Endodermal cell (in vitro differentiated cells): Measurements from ENCODE around the gene ANAPC5. TPM values are rescaled to one million over a fixed set of nuclear protein-coding genes. Genes with fewer than 3 reads are reported as not detected.

Experiments used
- DNase-seq: peaks from one replicate; pipeline ENCODE4 v3.0.0-alpha.2; 2017
- H3K27ac ChIP-seq: 2 replicates; pipeline ENCODE4 v1.5.1; 2013; ENCODE audit warnings: mild to moderate bottlenecking, low read depth, low read length, moderate library complexity
- H3K27me3 ChIP-seq: 2 replicates; pipeline ENCODE4 v1.6.1; 2013; ENCODE audit warnings: mild to moderate bottlenecking, low read length, moderate library complexity; ENCODE audit not compliant: insufficient read depth, control insufficient read depth, poor library complexity, severe bottlenecking
- H3K36me3 ChIP-seq: 2 replicates; pipeline ENCODE4 v1.7.0; 2013; ENCODE audit warnings: mild to moderate bottlenecking, low read length, moderate library complexity; ENCODE audit not compliant: control insufficient read depth, insufficient read depth
- H3K4me1 ChIP-seq: one replicate; pipeline ENCODE4 v1.7.0; 2013; ENCODE audit warnings: low read length; ENCODE audit not compliant: control insufficient read depth, insufficient read depth
- H3K4me3 ChIP-seq: 2 replicates; pipeline ENCODE4 v1.5.1; 2013; ENCODE audit warnings: mild to moderate bottlenecking, low read length, moderate library complexity
- H3K9ac ChIP-seq: 2 replicates; pipeline ENCODE4 v1.6.1; 2013; ENCODE audit warnings: mild to moderate bottlenecking, low read length, moderate library complexity; ENCODE audit not compliant: poor library complexity, severe bottlenecking; ENCODE audit errors: extremely low read depth
- H3K9me3 ChIP-seq: 2 replicates; pipeline ENCODE4 v1.6.1; 2013; ENCODE audit warnings: mild to moderate bottlenecking, low read length, moderate library complexity; ENCODE audit not compliant: control insufficient read depth
- H3K27ac Mint-ChIP-seq: 2 replicates; pipeline ENCODE4 v1.8.0; 2020; ENCODE audit warnings: mixed read lengths
- H3K27me3 Mint-ChIP-seq: 2 replicates; pipeline ENCODE4 v1.8.0; 2021; ENCODE audit warnings: mild to moderate bottlenecking, mixed read lengths; ENCODE audit not compliant: insufficient read depth
- H3K36me3 Mint-ChIP-seq: 2 replicates; pipeline ENCODE4 v1.8.0; 2020; ENCODE audit warnings: low read depth, mixed read lengths
- H3K4me1 Mint-ChIP-seq: 2 replicates; pipeline ENCODE4 v1.8.0; 2020; ENCODE audit warnings: mixed read lengths
- H3K4me3 Mint-ChIP-seq: 2 replicates; pipeline ENCODE4 v1.8.0; 2020; ENCODE audit warnings: mild to moderate bottlenecking, moderate library complexity, mixed read lengths
- H3K9me3 Mint-ChIP-seq: 2 replicates; pipeline ENCODE4 v1.8.0; 2020; ENCODE audit warnings: mild to moderate bottlenecking, mixed read lengths
- WGBS, 2 experiments: methylation state at CpG; one replicate each; pipeline versions ENCODE4 v1.1.5 to v1.1.7; 2013; ENCODE audit warnings: missing lambda C conversion rate in 2 of 2, mixed read lengths in 1 of 2; ENCODE audit not compliant: insufficient coverage in 1 of 2, insufficient read length in 1 of 2; 5-methylcytosine and 5-hydroxymethylcytosine counted together
- total RNA-seq, 2 donors: library from RNA; stranded (reverse); fragmentation: NEBNext Ultra II Directional in 1 of 2; extraction: Animal tissue kit (Norgen Biotek cat#: 25700) in 1 of 2; gene quantifications; 2 replicates in 1 of 2; 3 replicates in 1 of 2; pipeline ENCODE4 v1.2.1, GENCODE V29; 2021
- TF ChIP-seq, protein P1 (sequence below): fragments of 200-600 bp; sonication (generic); conservative IDR thresholded peaks from 2 replicates; pipeline ENCODE4 v1.5.0; 2021; ENCODE audit warnings: antibody characterized with exemption, mild to moderate bottlenecking

Gene ANAPC5
- total RNA-seq, 2 donors from 2014 or later = 87.7 to 111 TPM

DNA sequence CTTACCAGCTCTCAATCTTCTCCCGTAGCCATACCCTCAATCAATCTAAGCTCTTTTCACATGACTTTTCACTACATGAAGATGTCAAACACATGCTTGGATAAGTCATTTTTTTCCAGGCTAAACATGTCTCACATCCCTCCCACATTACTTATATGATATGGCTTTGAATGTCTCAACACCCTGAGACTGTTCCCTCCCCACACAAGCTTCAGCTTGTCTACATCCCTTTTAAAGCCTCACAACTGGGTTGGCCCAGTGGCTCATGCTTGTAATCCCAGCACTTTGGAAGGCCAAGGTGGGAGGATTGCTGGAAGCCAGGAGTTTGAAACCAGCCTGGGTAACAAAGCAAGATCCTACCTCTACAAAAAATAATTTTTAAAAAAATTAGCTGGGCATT, 18.5 kb downstream of the ANAPC5 start:
- no peaks in the 10 kb centered on the region for H3K9me3 Mint-ChIP-seq
- no peak overlapping the region for H3K9ac ChIP-seq
- no peak for DNase-seq
- no peak overlapping the region for H3K4me3 ChIP-seq
- no peaks in the 10 kb centered on the region for H3K9me3 ChIP-seq
- H3K4me1 ChIP-seq = no peaks in the 10 kb centered on the region
- TF ChIP-seq, protein P1, sequence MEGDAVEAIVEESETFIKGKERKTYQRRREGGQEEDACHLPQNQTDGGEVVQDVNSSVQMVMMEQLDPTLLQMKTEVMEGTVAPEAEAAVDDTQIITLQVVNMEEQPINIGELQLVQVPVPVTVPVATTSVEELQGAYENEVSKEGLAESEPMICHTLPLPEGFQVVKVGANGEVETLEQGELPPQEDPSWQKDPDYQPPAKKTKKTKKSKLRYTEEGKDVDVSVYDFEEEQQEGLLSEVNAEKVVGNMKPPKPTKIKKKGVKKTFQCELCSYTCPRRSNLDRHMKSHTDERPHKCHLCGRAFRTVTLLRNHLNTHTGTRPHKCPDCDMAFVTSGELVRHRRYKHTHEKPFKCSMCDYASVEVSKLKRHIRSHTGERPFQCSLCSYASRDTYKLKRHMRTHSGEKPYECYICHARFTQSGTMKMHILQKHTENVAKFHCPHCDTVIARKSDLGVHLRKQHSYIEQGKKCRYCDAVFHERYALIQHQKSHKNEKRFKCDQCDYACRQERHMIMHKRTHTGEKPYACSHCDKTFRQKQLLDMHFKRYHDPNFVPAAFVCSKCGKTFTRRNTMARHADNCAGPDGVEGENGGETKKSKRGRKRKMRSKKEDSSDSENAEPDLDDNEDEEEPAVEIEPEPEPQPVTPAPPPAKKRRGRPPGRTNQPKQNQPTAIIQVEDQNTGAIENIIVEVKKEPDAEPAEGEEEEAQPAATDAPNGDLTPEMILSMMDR = no peak
- no peak overlapping the region for H3K4me3 Mint-ChIP-seq
- 80 to 95% methylated on average over 1 of the region's 1 CpG for WGBS, 2 experiments
- no peaks in the 10 kb centered on the region for H3K27me3 ChIP-seq
- H3K4me1 Mint-ChIP-seq = no peaks in the 10 kb centered on the region
- H3K36me3 ChIP-seq = peaks cover 78% of the 10 kb centered on the region
- H3K36me3 Mint-ChIP-seq = peaks cover 66% of the 10 kb centered on the region
- no peaks in the 10 kb centered on the region for H3K27me3 Mint-ChIP-seq
- no peak overlapping the region for H3K27ac ChIP-seq
- no peak overlapping the region for H3K27ac Mint-ChIP-seq

DNA sequence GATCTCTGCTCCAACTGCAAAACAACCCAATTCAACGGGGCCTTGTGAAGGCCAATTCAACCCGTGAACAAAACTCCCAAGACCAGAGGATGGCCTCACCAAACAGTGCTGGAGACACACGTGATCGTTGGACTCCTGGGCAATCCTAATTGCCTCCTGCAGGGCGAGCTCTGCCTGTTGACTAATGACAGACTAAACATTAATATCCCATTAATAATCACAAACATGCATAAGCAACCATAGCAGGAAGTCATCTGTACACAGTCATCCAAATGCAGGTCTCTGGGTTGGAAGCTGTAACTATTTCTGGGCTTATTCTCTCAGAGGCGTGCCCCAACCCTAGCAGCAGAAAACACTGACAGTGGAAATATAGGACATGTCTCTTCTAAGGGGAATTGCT, 21.0 kb downstream of the ANAPC5 start:
- 94 to 100% methylated on average over 1 to 6 of the region's 6 CpGs for WGBS, 2 experiments
- peaks cover 81% of the 10 kb centered on the region for H3K36me3 ChIP-seq
- H3K9me3 ChIP-seq = no peaks in the 10 kb centered on the region
- no peaks in the 10 kb centered on the region for H3K4me1 Mint-ChIP-seq
- H3K27me3 ChIP-seq = no peaks in the 10 kb centered on the region
- H3K9me3 Mint-ChIP-seq = no peaks in the 10 kb centered on the region
- no peak overlapping the region for H3K27ac ChIP-seq
- H3K27me3 Mint-ChIP-seq = no peaks in the 10 kb centered on the region
- H3K27ac Mint-ChIP-seq = no peak overlapping the region
- peaks cover 78% of the 10 kb centered on the region for H3K36me3 Mint-ChIP-seq
- H3K4me3 ChIP-seq = no peak overlapping the region
- no peaks in the 10 kb centered on the region for H3K4me1 ChIP-seq
- DNase-seq = no peak
- no peak overlapping the region for H3K4me3 Mint-ChIP-seq
- H3K9ac ChIP-seq = no peak overlapping the region
- TF ChIP-seq, protein P1 = no peak

DNA sequence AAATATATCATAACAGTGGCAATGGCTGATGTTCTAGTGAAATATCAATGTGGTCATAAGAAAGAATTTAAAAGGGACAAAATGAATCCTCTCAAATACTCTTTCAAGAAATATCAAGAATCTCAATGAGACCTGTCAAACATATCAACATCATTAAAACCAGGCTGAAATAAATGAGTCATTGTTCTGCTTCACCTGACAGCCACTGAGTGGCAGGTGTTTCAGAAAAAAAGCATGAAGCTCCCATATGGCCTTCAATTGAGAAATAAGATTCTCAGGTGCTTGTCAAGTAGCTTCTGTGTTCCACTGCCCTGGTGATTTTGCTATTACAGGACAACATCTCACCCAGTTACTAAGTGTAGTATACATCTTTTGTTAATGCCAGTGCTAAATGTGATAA, 21.5 kb downstream of the ANAPC5 start:
- H3K9me3 Mint-ChIP-seq = no peaks in the 10 kb centered on the region
- no peak for DNase-seq
- TF ChIP-seq, protein P1 = no peak
- H3K9me3 ChIP-seq = no peaks in the 10 kb centered on the region
- no peak overlapping the region for H3K9ac ChIP-seq
- H3K27me3 ChIP-seq = no peaks in the 10 kb centered on the region
- H3K4me3 Mint-ChIP-seq = no peak overlapping the region
- H3K36me3 ChIP-seq = peaks cover 86% of the 10 kb centered on the region
- no peaks in the 10 kb centered on the region for H3K4me1 ChIP-seq
- H3K27me3 Mint-ChIP-seq = no peaks in the 10 kb centered on the region
- no peaks in the 10 kb centered on the region for H3K4me1 Mint-ChIP-seq
- H3K27ac Mint-ChIP-seq = no peak overlapping the region
- peaks cover 84% of the 10 kb centered on the region for H3K36me3 Mint-ChIP-seq
- no peak overlapping the region for H3K4me3 ChIP-seq
- H3K27ac ChIP-seq = no peak overlapping the region
